Lung (tissue), 12 donors: Measurements from ENCODE around the gene MPHOSPH9. TPM values are rescaled to one million over a fixed set of nuclear protein-coding genes. Genes with fewer than 3 reads are reported as not detected.
A peak's percentile ranks its signal among the peaks of the same experiment; 100 is the strongest.

Experiments
- ATAC-seq: fragments of 200-7000 bp; cut with Tn5 transposase; one replicate; pipeline ENCODE4 v1.9.1; 2020; ENCODE audit warnings: moderate number of reproducible peaks; ENCODE audit not compliant: insufficient read depth, low FRiP score
- DNase-seq, 3 donors: peaks; one replicate each; pipeline ENCODE4 v3.0.0-alpha.2; 2013 to 2017
- H3K27ac ChIP-seq, 2 donors: one replicate each; pipeline ENCODE4 v1.5.1; 2013; ENCODE audit warnings: mild to moderate bottlenecking in 2 of 2, moderate library complexity in 2 of 2, control low read depth in 1 of 2, inconsistent platforms in 1 of 2, low read depth in 1 of 2, low read length in 1 of 2
- H3K27me3 ChIP-seq, 3 donors: one replicate each; pipeline ENCODE4 v1.5.1; 2013; ENCODE audit warnings: low read length in 2 of 3; ENCODE audit not compliant: control insufficient read depth in 3 of 3, insufficient read depth in 3 of 3
- H3K36me3 ChIP-seq, 4 donors: one replicate each; pipeline ENCODE4 v1.5.1; 2013; ENCODE audit warnings: low read length in 4 of 4, mild to moderate bottlenecking in 1 of 4, moderate library complexity in 1 of 4; ENCODE audit not compliant: control insufficient read depth in 4 of 4, insufficient read depth in 4 of 4
- H3K4me1 ChIP-seq, 5 donors: one replicate each; pipeline ENCODE4 v1.5.1; 2013; ENCODE audit warnings: low read length in 5 of 5, mild to moderate bottlenecking in 2 of 5, moderate library complexity in 1 of 5; ENCODE audit not compliant: control insufficient read depth in 5 of 5, insufficient read depth in 5 of 5
- H3K4me3 ChIP-seq: one replicate; pipeline ENCODE4 v1.5.1; 2013; ENCODE audit warnings: mild to moderate bottlenecking, control low read depth, moderate library complexity
- H3K9ac ChIP-seq, 2 donors: one replicate each; pipeline ENCODE4 v1.5.1; 2013; ENCODE audit warnings: low read length in 2 of 2, control low read depth in 1 of 2; ENCODE audit not compliant: insufficient read depth in 1 of 2
- H3K9me3 ChIP-seq, 4 donors: one replicate each; pipeline ENCODE4 v1.5.1; 2013; ENCODE audit warnings: low read length in 3 of 4, mild to moderate bottlenecking in 1 of 4, moderate library complexity in 1 of 4; ENCODE audit not compliant: control insufficient read depth in 4 of 4, insufficient read depth in 3 of 4
- CTCF ChIP-seq: IDR thresholded peaks from 2 replicates; pipeline ENCODE4 v1.5.1; 2012; ENCODE audit warnings: mild to moderate bottlenecking; ENCODE audit errors: control extremely low read depth, extremely low read depth
- WGBS, 2 donors: extraction: QIAGEN DNeasy Blood & Tissue Kit; methylation state at CpG; one replicate each; pipeline ENCODE4 v1.1.7; 2013; 5-methylcytosine and 5-hydroxymethylcytosine counted together
- polyA plus RNA-seq, 2 donors: library from polyadenylated mRNA; stranded (reverse); fragments of 200-250 nt; gene quantifications; one replicate each; pipeline ENCODE4 v1.2.1, GENCODE V29; 2013
- total RNA-seq, 2 donors: library from RNA; depleted of rRNA in 1 of 2; stranded (reverse); fragments of >200 nt in 1 of 2; gene quantifications; one replicate each; pipeline ENCODE4 v1.2.1, GENCODE V29; 2014 to 2021
- donor health status: control.
- donor health status: control.
- donor health status: Bipolar disorder and iron deficiency.
- donor health status: healthy.
- donor health status: DM: yes; HTN: yes; CAD: no.

The MPHOSPH9 gene
- total and polyA plus RNA-seq, 4 donors = 5.0 to 56.9 (median 12.4) TPM

- ATAC-seq = no peak
- peaks cover 0 to 3% (median 0%) of the 10 kb centered on the region in 4 donors for H3K9me3 ChIP-seq
- H3K27ac ChIP-seq = no peak overlapping the region
- H3K4me1 ChIP-seq = peaks cover 0 to 11% (median 0%) of the 10 kb centered on the region in 5 donors
- 75 to 83% methylated on average over 7 of the region's 7 CpGs for WGBS, 2 donors
- no peak overlapping the region for H3K4me3 ChIP-seq
- DNase-seq = no peak
- TF ChIP-seq CTCF = no peak
- peaks cover 0 to 8% (median 4%) of the 10 kb centered on the region in 4 donors for H3K36me3 ChIP-seq
- no peaks in the 10 kb centered on the region for H3K27me3 ChIP-seq
- H3K9ac ChIP-seq = no peak overlapping the region
Measured at GRCh38 chr12:123243671-123244262, 10.8 kb upstream of the MPHOSPH9 start.

GRCh38 chr12:123242116-123242904 is 9.4 kb upstream of the MPHOSPH9 start:
- H3K9ac ChIP-seq = no peak overlapping the region
- H3K27me3 ChIP-seq = no peaks in the 10 kb centered on the region
- ATAC-seq (no peak), DNase-seq (peak in 1 of 3 donors; percentile 53)
- peaks cover 0 to 4% (median under 1%) of the 10 kb centered on the region in 4 donors for H3K36me3 ChIP-seq
- no peak for TF ChIP-seq CTCF
- no peak overlapping the region for H3K4me3 ChIP-seq
- 40 to 52% methylated on average over 11 of the region's 11 CpGs for WGBS, 2 donors
- H3K27ac ChIP-seq = peak overlapping the region; percentile 10 to 44
- H3K4me1 ChIP-seq = peaks cover 0 to 11% (median 0%) of the 10 kb centered on the region in 5 donors
- H3K9me3 ChIP-seq = no peaks in the 10 kb centered on the region

GRCh38 chr12:123238961-123239360 is 6.0 kb upstream of the MPHOSPH9 start:
- no peak for TF ChIP-seq CTCF
- Histone ChIP-seq H3K27me3 (no peaks in the 10 kb centered on the region), H3K36me3 (peaks cover 0 to 4% (median 2%) of the 10 kb centered on the region in 4 donors), H3K4me3 (no peak overlapping the region), H3K9me3 (no peaks in the 10 kb centered on the region), H3K4me1 (peaks cover 0 to 17% (median 4%) of the 10 kb centered on the region in 5 donors), H3K27ac (no peak overlapping the region), H3K9ac (no peak overlapping the region)
- no peak for DNase-seq
- ATAC-seq = no peak
- 89 to 90% methylated on average over 6 of the region's 6 CpGs for WGBS, 2 donors
